HepG2 (cell line): ENCODE data around the gene DHCR7. TPM values are rescaled to one million over a fixed set of nuclear protein-coding genes. Genes with fewer than 3 reads are reported as not detected.
A peak's percentile ranks its signal among the peaks of the same experiment; 100 is the strongest.

Experiments
- HNRNPK ChIP-seq: fragments of 200-400 bp; formaldehyde crosslinking; IDR thresholded peaks from 2 replicates; pipeline ENCODE4 v1.6.1; 2018; ENCODE audit warnings: low read length, low read depth, moderate library complexity, mild to moderate bottlenecking; ENCODE audit not compliant: poor library complexity, severe bottlenecking
- RBAK ChIP-seq: sonication (generic); formaldehyde crosslinking; IDR thresholded peaks from 2 replicates; pipeline ENCODE4 v1.5.1; 2020; ENCODE audit warnings: mild to moderate bottlenecking, missing genetic modification reagents
- SIX4 ChIP-seq: sonication (generic); formaldehyde crosslinking; IDR thresholded peaks from 2 replicates; pipeline ENCODE4 v1.4.0; 2020; ENCODE audit warnings: missing genetic modification reagents
- TFDP2 ChIP-seq: sonication (generic); formaldehyde crosslinking; IDR thresholded peaks from 2 replicates; pipeline ENCODE4 v1.4.0; 2020; ENCODE audit warnings: missing genetic modification reagents
- UBTF ChIP-seq: sonication (generic); formaldehyde crosslinking; IDR thresholded peaks from 2 replicates; pipeline ENCODE4 v1.4.0; 2020; ENCODE audit warnings: mild to moderate bottlenecking, missing genetic modification reagents
- ZBTB37 ChIP-seq: sonication (generic); formaldehyde crosslinking; IDR thresholded peaks from 2 replicates; pipeline ENCODE4 v1.4.0; 2020; ENCODE audit warnings: mild to moderate bottlenecking, missing genetic modification reagents
- ZFP91 ChIP-seq: sonication (generic); formaldehyde crosslinking; IDR thresholded peaks from 2 replicates; pipeline ENCODE4 v1.9.0; 2022; ENCODE audit warnings: missing genetic modification reagents, mild to moderate bottlenecking, borderline replicate concordance
- ZNF230 ChIP-seq: sonication (generic); formaldehyde crosslinking; IDR thresholded peaks from 2 replicates; pipeline ENCODE4 v1.4.0; 2020; ENCODE audit warnings: mild to moderate bottlenecking, missing genetic modification reagents
- ZNF274 ChIP-seq: sonication (generic); formaldehyde crosslinking; IDR thresholded peaks from 2 replicates; pipeline ENCODE4 v1.5.1; 2020; ENCODE audit warnings: mild to moderate bottlenecking, missing genetic modification reagents
- polyA plus RNA-seq, 8 experiments: library from polyadenylated mRNA; depleted of rRNA in 3 of 8; stranded (reverse) in 7 of 8; unstranded in 1 of 8; fragments of >200 nt; fragmentation: Illumina TruSeq in 4 of 8; extraction: Trizol in 4 of 8; gene quantifications; 2 replicates each; pipeline versions ENCODE4 v1.2.1 to v1.2.3, GENCODE V29; 2011 to 2016; ENCODE audit warnings: low read depth in 4 of 8, missing spikeins in 1 of 8, mixed read lengths in 1 of 8; ENCODE audit not compliant: insufficient read depth in 1 of 8
- total RNA-seq, 5 experiments: library from RNA; depleted of rRNA; stranded (reverse); fragments of >200 nt; fragmentation: Illumina TruSeq; extraction: Trizol; gene quantifications; 2 replicates each; pipeline ENCODE4 v1.2.3, GENCODE V29; 2016; ENCODE audit warnings: low read depth in 1 of 5
- TF ChIP-seq, protein P1 (sequence below): sonication (generic); formaldehyde crosslinking; IDR thresholded peaks from 2 replicates; pipeline ENCODE4 v1.4.0; 2020; ENCODE audit warnings: missing genetic modification reagents
- TF ChIP-seq, protein P2 (sequence below): sonication (generic); formaldehyde crosslinking; IDR thresholded peaks from 2 replicates; pipeline ENCODE4 v1.5.1; 2020; ENCODE audit warnings: missing genetic modification reagents, mild to moderate bottlenecking, borderline replicate concordance

Gene DHCR7
- total and polyA plus RNA-seq, 2 of the 13 experiments (the other 11 are each of a cell fraction or from before 2014, with no cell fraction given) = 96.0 to 143 TPM

DNA sequence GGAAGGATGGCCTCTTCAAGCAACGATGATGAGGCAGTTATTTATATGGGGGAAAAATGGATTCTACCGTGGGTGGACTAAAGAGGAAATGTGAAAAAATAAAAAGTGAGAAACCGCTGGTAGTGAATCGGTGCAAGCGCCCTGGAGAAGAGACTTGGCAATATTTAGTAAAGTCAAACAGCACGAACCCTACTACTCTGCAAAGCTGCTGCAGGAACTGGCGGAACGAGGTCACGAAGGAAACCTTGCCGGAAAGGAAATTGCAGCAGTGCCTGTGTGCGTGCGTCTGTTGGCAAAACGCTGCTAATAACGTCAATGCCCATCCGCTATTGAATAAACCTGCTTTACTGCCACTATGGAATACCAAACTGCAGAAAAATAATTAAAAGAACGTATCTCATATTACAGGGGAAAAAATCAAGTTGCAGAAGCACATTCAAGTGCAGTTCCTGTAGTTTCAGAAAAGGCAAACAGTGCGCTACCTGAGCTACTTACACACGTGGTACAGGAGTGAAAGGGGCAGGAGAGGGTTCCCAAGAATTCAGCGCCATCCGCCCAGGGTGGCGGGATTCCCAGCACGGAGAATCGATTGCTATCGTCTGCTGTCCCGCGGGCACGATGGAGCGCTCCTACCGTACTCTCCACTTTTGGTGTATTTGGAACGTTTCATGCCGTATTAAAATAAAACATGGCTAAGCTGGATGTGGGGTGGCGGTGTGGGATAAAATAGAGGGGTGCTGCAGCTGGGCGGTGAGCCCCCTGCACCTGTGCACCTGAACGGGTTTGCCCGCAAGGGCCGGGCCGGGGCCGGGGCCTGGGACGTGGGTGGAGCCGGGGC is 4.2 kb upstream of the DHCR7 start (continued):
- TF ChIP-seq ZNF230 (CRISPR knock-in tag) (0 out of 2 replicates have a peak, but pooled peaks have one; percentile 5), HNRNPK (no peak), ZFP91 (peak; percentile 20; the same call in 1 of the 2 replicates), RBAK (CRISPR knock-in tag) (no peak), TFDP2 (CRISPR knock-in tag) (peak; percentile 43; the same call in 1 of the 2 replicates), UBTF (CRISPR knock-in tag) (no peak; the same call in 1 of the 2 replicates), ZBTB37 (CRISPR knock-in tag) (no peak), SIX4 (CRISPR knock-in tag) (no peak), ZNF274 (CRISPR knock-in tag) (no peak)
- TF ChIP-seq, protein P1, sequence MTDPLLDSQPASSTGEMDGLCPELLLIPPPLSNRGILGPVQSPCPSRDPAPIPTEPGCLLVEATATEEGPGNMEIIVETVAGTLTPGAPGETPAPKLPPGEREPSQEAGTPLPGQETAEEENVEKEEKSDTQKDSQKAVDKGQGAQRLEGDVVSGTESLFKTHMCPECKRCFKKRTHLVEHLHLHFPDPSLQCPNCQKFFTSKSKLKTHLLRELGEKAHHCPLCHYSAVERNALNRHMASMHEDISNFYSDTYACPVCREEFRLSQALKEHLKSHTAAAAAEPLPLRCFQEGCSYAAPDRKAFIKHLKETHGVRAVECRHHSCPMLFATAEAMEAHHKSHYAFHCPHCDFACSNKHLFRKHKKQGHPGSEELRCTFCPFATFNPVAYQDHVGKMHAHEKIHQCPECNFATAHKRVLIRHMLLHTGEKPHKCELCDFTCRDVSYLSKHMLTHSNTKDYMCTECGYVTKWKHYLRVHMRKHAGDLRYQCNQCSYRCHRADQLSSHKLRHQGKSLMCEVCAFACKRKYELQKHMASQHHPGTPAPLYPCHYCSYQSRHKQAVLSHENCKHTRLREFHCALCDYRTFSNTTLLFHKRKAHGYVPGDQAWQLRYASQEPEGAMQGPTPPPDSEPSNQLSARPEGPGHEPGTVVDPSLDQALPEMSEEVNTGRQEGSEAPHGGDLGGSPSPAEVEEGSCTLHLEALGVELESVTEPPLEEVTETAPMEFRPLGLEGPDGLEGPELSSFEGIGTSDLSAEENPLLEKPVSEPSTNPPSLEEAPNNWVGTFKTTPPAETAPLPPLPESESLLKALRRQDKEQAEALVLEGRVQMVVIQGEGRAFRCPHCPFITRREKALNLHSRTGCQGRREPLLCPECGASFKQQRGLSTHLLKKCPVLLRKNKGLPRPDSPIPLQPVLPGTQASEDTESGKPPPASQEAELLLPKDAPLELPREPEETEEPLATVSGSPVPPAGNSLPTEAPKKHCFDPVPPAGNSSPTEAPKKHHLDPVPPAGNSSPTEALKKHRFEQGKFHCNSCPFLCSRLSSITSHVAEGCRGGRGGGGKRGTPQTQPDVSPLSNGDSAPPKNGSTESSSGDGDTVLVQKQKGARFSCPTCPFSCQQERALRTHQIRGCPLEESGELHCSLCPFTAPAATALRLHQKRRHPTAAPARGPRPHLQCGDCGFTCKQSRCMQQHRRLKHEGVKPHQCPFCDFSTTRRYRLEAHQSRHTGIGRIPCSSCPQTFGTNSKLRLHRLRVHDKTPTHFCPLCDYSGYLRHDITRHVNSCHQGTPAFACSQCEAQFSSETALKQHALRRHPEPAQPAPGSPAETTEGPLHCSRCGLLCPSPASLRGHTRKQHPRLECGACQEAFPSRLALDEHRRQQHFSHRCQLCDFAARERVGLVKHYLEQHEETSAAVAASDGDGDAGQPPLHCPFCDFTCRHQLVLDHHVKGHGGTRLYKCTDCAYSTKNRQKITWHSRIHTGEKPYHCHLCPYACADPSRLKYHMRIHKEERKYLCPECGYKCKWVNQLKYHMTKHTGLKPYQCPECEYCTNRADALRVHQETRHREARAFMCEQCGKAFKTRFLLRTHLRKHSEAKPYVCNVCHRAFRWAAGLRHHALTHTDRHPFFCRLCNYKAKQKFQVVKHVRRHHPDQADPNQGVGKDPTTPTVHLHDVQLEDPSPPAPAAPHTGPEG (CRISPR knock-in tag) = no peak
- TF ChIP-seq, protein P2, sequence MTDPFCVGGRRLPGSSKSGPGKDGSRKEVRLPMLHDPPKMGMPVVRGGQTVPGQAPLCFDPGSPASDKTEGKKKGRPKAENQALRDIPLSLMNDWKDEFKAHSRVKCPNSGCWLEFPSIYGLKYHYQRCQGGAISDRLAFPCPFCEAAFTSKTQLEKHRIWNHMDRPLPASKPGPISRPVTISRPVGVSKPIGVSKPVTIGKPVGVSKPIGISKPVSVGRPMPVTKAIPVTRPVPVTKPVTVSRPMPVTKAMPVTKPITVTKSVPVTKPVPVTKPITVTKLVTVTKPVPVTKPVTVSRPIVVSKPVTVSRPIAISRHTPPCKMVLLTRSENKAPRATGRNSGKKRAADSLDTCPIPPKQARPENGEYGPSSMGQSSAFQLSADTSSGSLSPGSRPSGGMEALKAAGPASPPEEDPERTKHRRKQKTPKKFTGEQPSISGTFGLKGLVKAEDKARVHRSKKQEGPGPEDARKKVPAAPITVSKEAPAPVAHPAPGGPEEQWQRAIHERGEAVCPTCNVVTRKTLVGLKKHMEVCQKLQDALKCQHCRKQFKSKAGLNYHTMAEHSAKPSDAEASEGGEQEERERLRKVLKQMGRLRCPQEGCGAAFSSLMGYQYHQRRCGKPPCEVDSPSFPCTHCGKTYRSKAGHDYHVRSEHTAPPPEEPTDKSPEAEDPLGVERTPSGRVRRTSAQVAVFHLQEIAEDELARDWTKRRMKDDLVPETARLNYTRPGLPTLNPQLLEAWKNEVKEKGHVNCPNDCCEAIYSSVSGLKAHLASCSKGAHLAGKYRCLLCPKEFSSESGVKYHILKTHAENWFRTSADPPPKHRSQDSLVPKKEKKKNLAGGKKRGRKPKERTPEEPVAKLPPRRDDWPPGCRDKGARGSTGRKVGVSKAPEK (CRISPR knock-in tag) = no peak
